H1 (cell line): ENCODE measurements around the gene RNF8. TPM values are rescaled to one million over a fixed set of nuclear protein-coding genes. Genes with fewer than 3 reads are reported as not detected.
"Not testable (repeated sequence)": the region's sequence is repeated elsewhere in the genome, so short reads cannot be mapped to it uniquely, and the experiment has no call there.

ENCODE experiments used
- CTCF ChIA-PET: fragments of 300-600 bp; sonication (Branson Sonifier 250); formaldehyde crosslinking; loops from one replicate; lab custom pipeline; 2021; ENCODE audit not compliant: partially characterized antibody; lab: Charles Lee
- POLR2A ChIA-PET: fragments of 300-600 bp; sonication (Branson Sonifier 250); formaldehyde crosslinking; loops from one replicate; lab custom pipeline; 2021; ENCODE audit warnings: inconsistent platforms; ENCODE audit not compliant: partially characterized antibody; lab: Charles Lee
- DNase-seq, 2 experiments: peaks; one replicate each; pipeline versions ENCODE4 v3.0.0 to v3.0.0-alpha.2; 2010 to 2022; ENCODE audit warnings: low spot score in 2 of 2, low read depth in 1 of 2, mixed read lengths in 1 of 2
- FAIRE-seq: peaks from 2 replicates; lab custom pipeline; 2011; peaks lifted over from hg19 to GRCh38; lab: Jason Lieb, UNC
- H2AFZ ChIP-seq: 2 replicates; pipeline ENCODE4 v1.8.1; 2012; ENCODE audit warnings: low read length, inconsistent platforms
- H2AK5ac ChIP-seq: 2 replicates; pipeline ENCODE4 v1.6.1; 2013; ENCODE audit warnings: low read depth, low read length
- H2BK120ac ChIP-seq: replicated peaks from 2 replicates; pipeline ENCODE3; 2013; ENCODE audit warnings: low read depth, low read length, inconsistent platforms
- H2BK12ac ChIP-seq: 2 replicates; pipeline ENCODE4 v1.6.1; 2013; ENCODE audit warnings: low read depth, low read length
- H2BK15ac ChIP-seq: 2 replicates; pipeline ENCODE4 v1.6.1; 2013; ENCODE audit warnings: low read length
- H2BK20ac ChIP-seq: 2 replicates; pipeline ENCODE4 v1.6.1; 2013; ENCODE audit warnings: low read length
- H2BK5ac ChIP-seq: 2 replicates; pipeline ENCODE4 v1.6.1; 2013; ENCODE audit warnings: low read depth, low read length
- H3K14ac ChIP-seq: 2 replicates; pipeline ENCODE4 v1.6.1; 2013; ENCODE audit warnings: inconsistent platforms; ENCODE audit not compliant: insufficient read length
- H3K18ac ChIP-seq: 2 replicates; pipeline ENCODE4 v1.6.1; 2013; ENCODE audit warnings: low read length; ENCODE audit errors: extremely low read depth
- H3K23ac ChIP-seq: 2 replicates; pipeline ENCODE4 v1.6.1; 2013; ENCODE audit warnings: inconsistent platforms; ENCODE audit not compliant: insufficient read length
- H3K23me2 ChIP-seq: 2 replicates; pipeline ENCODE4 v1.6.1; 2013; ENCODE audit warnings: low read depth, low read length
- H3K27ac ChIP-seq: 2 replicates; pipeline ENCODE4 v1.6.1; 2011; ENCODE audit warnings: low read depth, low read length, inconsistent platforms
- H3K27me3 ChIP-seq, 4 experiments: replicated peaks in 1 of 4; 1 replicate in 1 of 4; 2 replicates in 3 of 4; pipeline versions ENCODE4 v1.6.1 to v1.8.1; 2011 to 2013; ENCODE audit warnings: low read length in 3 of 4, mild to moderate bottlenecking in 3 of 4, inconsistent platforms in 2 of 4, mixed read lengths in 2 of 4, moderate library complexity in 1 of 4; ENCODE audit not compliant: control insufficient read depth in 3 of 4, insufficient read depth in 3 of 4; ENCODE audit errors: extremely low read depth in 1 of 4
- H3K36me3 ChIP-seq, 4 experiments: 2 replicates each; pipeline versions ENCODE4 v1.6.1 to v1.8.1; 2011 to 2013; ENCODE audit warnings: mild to moderate bottlenecking in 4 of 4, low read length in 3 of 4, moderate library complexity in 2 of 4, control low read depth in 1 of 4, inconsistent platforms in 1 of 4; ENCODE audit not compliant: insufficient read depth in 4 of 4, control insufficient read depth in 2 of 4
- H3K4ac ChIP-seq: replicated peaks from 2 replicates; pipeline ENCODE3; 2013; ENCODE audit warnings: low read length, low read depth, mixed read lengths, inconsistent platforms; ENCODE audit not compliant: insufficient read length
- H3K4me1 ChIP-seq, 4 experiments: replicated peaks in 1 of 4; 1 replicate in 1 of 4; 2 replicates in 3 of 4; pipeline versions ENCODE4 v1.6.1 to v1.8.1; 2011 to 2013; ENCODE audit warnings: low read length in 3 of 4, inconsistent platforms in 2 of 4, mixed read lengths in 1 of 4; ENCODE audit not compliant: insufficient read depth in 4 of 4, control insufficient read depth in 3 of 4
- H3K4me2 ChIP-seq, 2 experiments: 2 replicates each; pipeline versions ENCODE4 v1.6.1 to v1.8.1; 2011 to 2013; ENCODE audit warnings: low read depth in 2 of 2, low read length in 2 of 2, control low read depth in 1 of 2, inconsistent platforms in 1 of 2, mild to moderate bottlenecking in 1 of 2; ENCODE audit not compliant: insufficient read depth in 1 of 2
- H3K4me3 ChIP-seq, 4 experiments: fragments of 200-600, 300-600 bp in 1 of 4; sonication (generic), shearing (Covaris generic), sonication (Bioruptor Twin) in 1 of 4; 2 replicates each; pipeline versions ENCODE4 v1.5.1 to v1.8.1; 2011 to 2016; ENCODE audit warnings: low read length in 4 of 4, low read depth in 3 of 4, control low read depth in 2 of 4, inconsistent platforms in 2 of 4, mild to moderate bottlenecking in 2 of 4, mixed read lengths in 1 of 4, moderate library complexity in 1 of 4; ENCODE audit not compliant: insufficient read depth in 2 of 4; ENCODE audit errors: extremely low read depth in 1 of 4
- H3K56ac ChIP-seq: replicated peaks from 2 replicates; pipeline ENCODE3; 2013; ENCODE audit warnings: low read depth, mild to moderate bottlenecking, mixed read lengths, low read length, inconsistent platforms; ENCODE audit not compliant: insufficient read length
- H3K79me1 ChIP-seq: 2 replicates; pipeline ENCODE4 v1.6.1; 2013; ENCODE audit warnings: low read depth, low read length, control low read depth
- H3K79me2 ChIP-seq, 2 experiments: 2 replicates each; pipeline versions ENCODE4 v1.6.1 to v1.8.1; 2012 to 2013; ENCODE audit warnings: low read length in 2 of 2, mild to moderate bottlenecking in 2 of 2, inconsistent platforms in 1 of 2; ENCODE audit not compliant: insufficient read depth in 2 of 2, control insufficient read depth in 1 of 2
- H3K9ac ChIP-seq, 4 experiments: replicated peaks in 1 of 4; 1 replicate in 1 of 4; 2 replicates in 3 of 4; pipeline versions ENCODE4 v1.6.1 to v1.8.1; 2011 to 2013; ENCODE audit warnings: low read depth in 3 of 4, low read length in 3 of 4, control low read depth in 2 of 4, mild to moderate bottlenecking in 2 of 4, moderate library complexity in 2 of 4, inconsistent platforms in 1 of 4; ENCODE audit errors: extremely low read depth in 1 of 4
- H3K9me3 ChIP-seq, 2 experiments: 2 replicates each; pipeline versions ENCODE4 v1.6.1 to v1.8.1; 2012 to 2013; ENCODE audit warnings: mild to moderate bottlenecking in 2 of 2, moderate library complexity in 2 of 2, control low read depth in 1 of 2, inconsistent platforms in 1 of 2, low read depth in 1 of 2, low read length in 1 of 2, mixed read lengths in 1 of 2; ENCODE audit not compliant: insufficient read depth in 2 of 2
- H4K20me1 ChIP-seq, 2 experiments: replicated peaks in 1 of 2; 2 replicates each; pipeline versions ENCODE3 to v1.8.1; 2011 to 2013; ENCODE audit warnings: inconsistent platforms in 2 of 2, low read length in 2 of 2, mild to moderate bottlenecking in 1 of 2; ENCODE audit not compliant: insufficient read depth in 2 of 2, control insufficient read depth in 1 of 2
- H4K5ac ChIP-seq: 2 replicates; pipeline ENCODE4 v1.6.1; 2013; ENCODE audit warnings: low read length, low read depth, mixed read lengths, inconsistent platforms; ENCODE audit not compliant: insufficient read length
- H4K8ac ChIP-seq: 2 replicates; pipeline ENCODE4 v1.8.0; 2013; ENCODE audit warnings: mild to moderate bottlenecking, moderate library complexity, low read length, inconsistent platforms; ENCODE audit not compliant: insufficient read depth; ENCODE audit errors: extremely low read depth
- H4K91ac ChIP-seq: replicated peaks from 2 replicates; pipeline ENCODE3; 2013; ENCODE audit warnings: low read length, mixed read lengths, inconsistent platforms; ENCODE audit not compliant: insufficient read length
- polyA plus RNA-seq, 7 experiments: library from polyadenylated mRNA; depleted of rRNA in 3 of 7; stranded (reverse) in 5 of 7; unstranded in 2 of 7; fragments of >200 nt in 5 of 7; fragments of 200-250 nt in 2 of 7; gene quantifications; 1 replicate in 5 of 7; 2 replicates in 1 of 7; 4 replicates in 1 of 7; pipeline versions ENCODE4 v1.2.1 to v1.2.3, GENCODE V29; 2011 to 2013; ENCODE audit warnings: missing spikeins in 2 of 7, mixed read lengths in 2 of 7
- total RNA-seq: library from RNA; stranded (reverse); fragmentation: NEBNext Ultra II Directional; extraction: Animal tissue kit (Norgen Biotek cat#: 25700); gene quantifications from 2 replicates; pipeline ENCODE4 v1.2.1, GENCODE V29; 2021

RNF8 gene
- total and polyA plus RNA-seq, 2 of the 8 experiments (the other 6 are each of a cell fraction or from before 2014, with no cell fraction given), result 20.3 to 44.7 TPM

- H3K4me3 ChIP-seq, H3K56ac ChIP-seq, H4K20me1 ChIP-seq, H2BK15ac ChIP-seq, H3K14ac ChIP-seq, H3K4me2 ChIP-seq, H3K27ac ChIP-seq, H3K79me2 ChIP-seq, H4K8ac ChIP-seq, H3K18ac ChIP-seq, H4K5ac ChIP-seq, H2BK12ac ChIP-seq, H3K79me1 ChIP-seq, H3K9ac ChIP-seq, DNase-seq, H3K36me3 ChIP-seq, H2BK20ac ChIP-seq, H3K23me2 ChIP-seq, POLR2A ChIA-PET, H2BK120ac ChIP-seq, H4K91ac ChIP-seq, H2AK5ac ChIP-seq, H2BK5ac ChIP-seq, H3K4me1 ChIP-seq, FAIRE-seq, H3K23ac ChIP-seq, H3K27me3 ChIP-seq, H2AFZ ChIP-seq, H3K4ac ChIP-seq, H3K9me3 ChIP-seq: not testable (repeated sequence)
- CTCF ChIA-PET, result interaction anchor here (1.4 kb wide), 1 partner anchor 10 kb away, joined by 4 read pairs; no protein-coding TSS in a partner anchor
Observed at GRCh38 chr6:37401658-37402057, 47.9 kb downstream of the RNF8 start.
